OCI-LY3 (cell line): ENCODE measurements around the gene TBATA.

Experiments
- H2AFZ ChIP-seq: fragments of 200-600, 300-600 bp; shearing (Covaris generic); 2 replicates; pipeline ENCODE4 v1.6.0; 2014; ENCODE audit warnings: antibody characterized with exemption, low read depth, low read length
- H3K27ac ChIP-seq: fragments of 200-600, 300-600 bp; sonication (generic); 2 replicates; pipeline ENCODE4 v1.5.1; 2014; ENCODE audit warnings: mild to moderate bottlenecking, low read length, moderate library complexity, mixed read lengths
- H3K27me3 ChIP-seq: fragments of 200-600, 300-600 bp; sonication (generic); 2 replicates; pipeline ENCODE4 v1.6.1; 2014; ENCODE audit warnings: low read depth, low read length, mixed read lengths
- H3K36me3 ChIP-seq: fragments of 200-600, 300-600 bp; sonication (generic); replicated peaks from 2 replicates; pipeline ENCODE3; 2014; ENCODE audit warnings: low read depth, low read length, mixed read lengths
- H3K4me1 ChIP-seq: fragments of 300-600, 200-600 bp; sonication (generic); 2 replicates; pipeline ENCODE4 v1.6.1; 2014; ENCODE audit warnings: low read length, mixed read lengths
- H3K4me2 ChIP-seq: fragments of 200-600, 300-600 bp; sonication (generic); 2 replicates; pipeline ENCODE4 v1.6.1; 2014; ENCODE audit warnings: low read length, mixed read lengths
- H3K4me3 ChIP-seq: fragments of 300-600, 200-600 bp; sonication (generic); 2 replicates; pipeline ENCODE4 v1.5.1; 2014; ENCODE audit warnings: antibody characterized with exemption, mild to moderate bottlenecking, low read length, moderate library complexity
- H3K79me2 ChIP-seq: fragments of 300-600, 200-600 bp; shearing (Covaris generic); 2 replicates; pipeline ENCODE4 v1.6.1; 2014; ENCODE audit warnings: mild to moderate bottlenecking, low read length, mixed read lengths
- H3K9ac ChIP-seq: fragments of 300-600, 200-600 bp; shearing (Covaris generic); 2 replicates; pipeline ENCODE4 v1.6.0; 2014; ENCODE audit warnings: mild to moderate bottlenecking, low read length, moderate library complexity
- H3K9me3 ChIP-seq: fragments of 200-600, 300-600 bp; shearing (Covaris generic); 2 replicates; pipeline ENCODE4 v1.6.1; 2014; ENCODE audit warnings: low read length, mixed read lengths; ENCODE audit not compliant: insufficient read depth
- H4K20me1 ChIP-seq: fragments of 200-600, 300-600 bp; sonication (generic); 2 replicates; pipeline ENCODE4 v1.6.1; 2016; ENCODE audit warnings: low read length, mixed read lengths; ENCODE audit not compliant: insufficient read depth
- CTCF ChIP-seq: fragments of 200-600, 300-600 bp; sonication (generic); IDR thresholded peaks from 2 replicates; pipeline ENCODE4 v1.5.1; 2014; ENCODE audit warnings: antibody characterized with exemption, low read length, low read depth
- EZH2phosphoT487 ChIP-seq: fragments of 200-600 bp; shearing (Covaris generic); IDR thresholded peaks from 2 replicates; pipeline ENCODE4 v1.6.1; 2018; ENCODE audit warnings: antibody characterized with exemption, mixed run types, low read depth

Gene TBATA

GRCh38 chr10:70811881-70812280, 26.7 kb upstream of the TBATA start:
- Histone ChIP-seq H3K9ac (no peak overlapping the region), H3K79me2 (no peaks in the 10 kb centered on the region), H3K27me3 (no peaks in the 10 kb centered on the region), H3K36me3 (no peaks in the 10 kb centered on the region), H4K20me1 (no peaks in the 10 kb centered on the region), H2AFZ (no peak overlapping the region), H3K4me1 (peaks cover 6% of the 10 kb centered on the region; the same call in 1 of the 2 replicates), H3K4me2 (no peak overlapping the region), H3K27ac (no peak overlapping the region), H3K9me3 (no peaks in the 10 kb centered on the region), H3K4me3 (no peak overlapping the region)
- TF ChIP-seq EZH2phosphoT487 (no peak), CTCF (no peak)

GRCh38 chr10:70810967-70811366, 25.8 kb upstream of the TBATA start:
- TF ChIP-seq EZH2phosphoT487 (no peak), CTCF (no peak)
- H3K4me1 ChIP-seq: peaks cover 4% of the 10 kb centered on the region; the same call in 1 of the 2 replicates

GRCh38 chr10:70809726-70810125, 24.5 kb upstream of the TBATA start:
- H4K20me1 ChIP-seq: no peaks in the 10 kb centered on the region
- no peaks in the 10 kb centered on the region for H3K9me3 ChIP-seq
- H3K27ac ChIP-seq: no peak overlapping the region
- H3K27me3 ChIP-seq: no peaks in the 10 kb centered on the region
- H3K4me2 ChIP-seq: no peak overlapping the region
- H3K79me2 ChIP-seq: no peaks in the 10 kb centered on the region
- TF ChIP-seq CTCF: no peak
- TF ChIP-seq EZH2phosphoT487: no peak
- H2AFZ ChIP-seq: no peak overlapping the region
- no peaks in the 10 kb centered on the region for H3K36me3 ChIP-seq
- H3K4me3 ChIP-seq: no peak overlapping the region
- no peaks in the 10 kb centered on the region for H3K4me1 ChIP-seq
- no peak overlapping the region for H3K9ac ChIP-seq

More at GRCh38 chr10:70810967-70811366, 25.8 kb upstream of the TBATA start:
- H3K27ac ChIP-seq: no peak overlapping the region
- H3K79me2 ChIP-seq: no peaks in the 10 kb centered on the region
- H3K9me3 ChIP-seq: no peaks in the 10 kb centered on the region
- H3K9ac ChIP-seq: no peak overlapping the region
- H2AFZ ChIP-seq: no peak overlapping the region
- no peaks in the 10 kb centered on the region for H3K36me3 ChIP-seq
- no peak overlapping the region for H3K4me2 ChIP-seq
- H3K27me3 ChIP-seq: no peaks in the 10 kb centered on the region
- no peak overlapping the region for H3K4me3 ChIP-seq
- H4K20me1 ChIP-seq: no peaks in the 10 kb centered on the region

- Histone ChIP-seq H2AFZ (no peak overlapping the region), H3K9ac (no peak overlapping the region), H3K79me2 (no peaks in the 10 kb centered on the region), H3K27ac (no peak overlapping the region), H3K4me1 (no peaks in the 10 kb centered on the region), H3K9me3 (no peaks in the 10 kb centered on the region), H4K20me1 (no peaks in the 10 kb centered on the region), H3K36me3 (no peaks in the 10 kb centered on the region), H3K4me2 (no peak overlapping the region), H3K27me3 (no peaks in the 10 kb centered on the region), H3K4me3 (no peak overlapping the region)
- TF ChIP-seq CTCF: no peak
- no peak for TF ChIP-seq EZH2phosphoT487
Measured at GRCh38 chr10:70809011-70809611, 23.9 kb upstream of the TBATA start.
